ENCODE results near the gene ACTR2. TPM values are rescaled to one million over a fixed set of nuclear protein-coding genes. Genes with fewer than 3 reads are reported as not detected.

The ACTR2 gene
- total RNA-seq, 1 experiment from 2014 or later = 347 TPM

GRCh38 chr2:65263986-65264385, 36.4 kb downstream of the ACTR2 start:
- intact Hi-C loops (cut with micrococcal nuclease; ENCODE audit: unreplicated experiment) (loop anchor here (2.0 kb wide), 1 partner anchor 309 kb away; no protein-coding TSS in a partner anchor), in situ Hi-C loops (cut with HindIII; ENCODE audit: low pct_unique_long_range_greater_than_20kb, low sequenced_read_pairs) (no loop called here)
- H3K36me3 ChIP-seq (ENCODE audit: control insufficient read depth, insufficient read depth, low read length) = peaks cover 25% of the 10 kb centered on the region
- H3K9me3 ChIP-seq (ENCODE audit: control insufficient read depth, insufficient read depth, low read depth, low read length) = no peaks in the 10 kb centered on the region
- H3K4me3 ChIP-seq (ENCODE audit: low read depth in 2 of 2, low read length in 2 of 2) = no peak overlapping the region
- ChIA-PET CTCF (no interaction called here), POLR2A (no interaction called here)
- BruUV-seq (replicated peaks) = no TSS peak
- no peaks in the 10 kb centered on the region for H3K27me3 ChIP-seq (ENCODE audit: control insufficient read depth, insufficient read depth, low read length)
- ATAC-seq (no peak), DNase-seq (ENCODE audit: low read depth, low spot score) (no peak)
- TF ChIP-seq, protein P1, sequence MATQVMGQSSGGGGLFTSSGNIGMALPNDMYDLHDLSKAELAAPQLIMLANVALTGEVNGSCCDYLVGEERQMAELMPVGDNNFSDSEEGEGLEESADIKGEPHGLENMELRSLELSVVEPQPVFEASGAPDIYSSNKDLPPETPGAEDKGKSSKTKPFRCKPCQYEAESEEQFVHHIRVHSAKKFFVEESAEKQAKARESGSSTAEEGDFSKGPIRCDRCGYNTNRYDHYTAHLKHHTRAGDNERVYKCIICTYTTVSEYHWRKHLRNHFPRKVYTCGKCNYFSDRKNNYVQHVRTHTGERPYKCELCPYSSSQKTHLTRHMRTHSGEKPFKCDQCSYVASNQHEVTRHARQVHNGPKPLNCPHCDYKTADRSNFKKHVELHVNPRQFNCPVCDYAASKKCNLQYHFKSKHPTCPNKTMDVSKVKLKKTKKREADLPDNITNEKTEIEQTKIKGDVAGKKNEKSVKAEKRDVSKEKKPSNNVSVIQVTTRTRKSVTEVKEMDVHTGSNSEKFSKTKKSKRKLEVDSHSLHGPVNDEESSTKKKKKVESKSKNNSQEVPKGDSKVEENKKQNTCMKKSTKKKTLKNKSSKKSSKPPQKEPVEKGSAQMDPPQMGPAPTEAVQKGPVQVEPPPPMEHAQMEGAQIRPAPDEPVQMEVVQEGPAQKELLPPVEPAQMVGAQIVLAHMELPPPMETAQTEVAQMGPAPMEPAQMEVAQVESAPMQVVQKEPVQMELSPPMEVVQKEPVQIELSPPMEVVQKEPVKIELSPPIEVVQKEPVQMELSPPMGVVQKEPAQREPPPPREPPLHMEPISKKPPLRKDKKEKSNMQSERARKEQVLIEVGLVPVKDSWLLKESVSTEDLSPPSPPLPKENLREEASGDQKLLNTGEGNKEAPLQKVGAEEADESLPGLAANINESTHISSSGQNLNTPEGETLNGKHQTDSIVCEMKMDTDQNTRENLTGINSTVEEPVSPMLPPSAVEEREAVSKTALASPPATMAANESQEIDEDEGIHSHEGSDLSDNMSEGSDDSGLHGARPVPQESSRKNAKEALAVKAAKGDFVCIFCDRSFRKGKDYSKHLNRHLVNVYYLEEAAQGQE (IDR thresholded peaks at IDR 0.05; ENCODE audit: insufficient read depth in 1 of 2, low read depth in 2 of 2, low read length in 1 of 2) = no peak
- no peak for TF ChIP-seq TCF7L2 (IDR thresholded peaks at IDR 0.05; ENCODE audit: low read depth, low read length)
- TF ChIP-seq CTCF (IDR thresholded peaks at IDR 0.05) = no peak
- TF ChIP-seq POLR2AphosphoS5 (IDR thresholded peaks at IDR 0.05; ENCODE audit: low read depth, low read length) = no peak
- TF ChIP-seq SIN3A (IDR thresholded peaks at IDR 0.05; ENCODE audit: borderline replicate concordance, insufficient read depth, low read depth, low read length) = no peak
- peaks cover 17% of the 10 kb centered on the region for H3K4me1 ChIP-seq (ENCODE audit: control insufficient read depth, insufficient read depth, low read length)
- H3K27ac ChIP-seq (ENCODE audit: low read length) = no peak overlapping the region

GRCh38 chr2:65264821-65265670, 37.4 kb downstream of the ACTR2 start:
- ChIA-PET POLR2A (no interaction called here), CTCF (interaction anchor here (0.5 to 1.0 kb wide), 4 partner anchors 26 to 147 kb away, joined by 3 to 6 read pairs (median 4); no protein-coding TSS in a partner anchor)
- H3K27me3 ChIP-seq (ENCODE audit: control insufficient read depth, insufficient read depth, low read length) = no peaks in the 10 kb centered on the region
- peaks cover 17% of the 10 kb centered on the region for H3K4me1 ChIP-seq (ENCODE audit: control insufficient read depth, insufficient read depth, low read length)
- no peaks in the 10 kb centered on the region for H3K9me3 ChIP-seq (ENCODE audit: control insufficient read depth, insufficient read depth, low read depth, low read length)
- no peak overlapping the region for H3K27ac ChIP-seq (ENCODE audit: low read length)
- DNase-seq (ENCODE audit: low read depth, low spot score) (peak; percentile 54), ATAC-seq (peak; percentile 70)
- H3K4me3 ChIP-seq (ENCODE audit: low read depth in 2 of 2, low read length in 2 of 2) = no peak overlapping the region
- intact Hi-C loops (cut with micrococcal nuclease; ENCODE audit: unreplicated experiment) (loop anchor here (2.0 to 5.0 kb wide), 2 partner anchors 287 to 308 kb away; no protein-coding TSS in a partner anchor), in situ Hi-C loops (cut with HindIII; ENCODE audit: low pct_unique_long_range_greater_than_20kb, low sequenced_read_pairs) (no loop called here)
- peaks cover 31% of the 10 kb centered on the region for H3K36me3 ChIP-seq (ENCODE audit: control insufficient read depth, insufficient read depth, low read length)
- TF ChIP-seq CTCF (IDR thresholded peaks at IDR 0.05) = peak; percentile 74
- TF ChIP-seq, protein P1 (IDR thresholded peaks at IDR 0.05; ENCODE audit: insufficient read depth in 1 of 2, low read depth in 2 of 2, low read length in 1 of 2) = no peak
- no TSS peak for BruUV-seq (replicated peaks)
